KMS-11 (cell line): ENCODE results near the gene MMD.

Experiments
- H2AFZ ChIP-seq: fragments of 200-600 bp; sonication (generic); 2 replicates; pipeline ENCODE4 v1.6.1; 2016; ENCODE audit warnings: antibody characterized with exemption, mixed run types, low read depth
- H3K27ac ChIP-seq: fragments of 200-600 bp; sonication (generic); 2 replicates; pipeline ENCODE4 v1.6.1; 2016; ENCODE audit warnings: mild to moderate bottlenecking, mixed run types
- H3K27me3 ChIP-seq: fragments of 200-600 bp; sonication (generic); 2 replicates; pipeline ENCODE4 v1.6.1; 2017; ENCODE audit warnings: mild to moderate bottlenecking, low read depth, mixed run types, moderate library complexity; ENCODE audit not compliant: insufficient read depth
- H3K36me3 ChIP-seq: fragments of 200-600 bp; sonication (generic); 2 replicates; pipeline ENCODE4 v1.6.1; 2017; ENCODE audit warnings: mild to moderate bottlenecking, mixed run types; ENCODE audit not compliant: insufficient read depth
- H3K4me1 ChIP-seq: fragments of 200-600 bp; sonication (generic); 2 replicates; pipeline ENCODE4 v1.6.1; 2016; ENCODE audit warnings: mild to moderate bottlenecking, low read depth, mixed run types; ENCODE audit not compliant: poor library complexity, severe bottlenecking
- H3K4me2 ChIP-seq: fragments of 200-600 bp; sonication (generic); 2 replicates; pipeline ENCODE4 v1.7.0; 2016; ENCODE audit warnings: mild to moderate bottlenecking, mixed run types
- H3K4me3 ChIP-seq: fragments of 200-600 bp; sonication (generic); IDR thresholded peaks from 2 replicates; pipeline ENCODE4 v1.6.1; 2017; ENCODE audit warnings: low read depth, low read length, mixed read lengths; ENCODE audit not compliant: insufficient read depth
- H3K79me2 ChIP-seq: fragments of 200-600 bp; sonication (generic); 2 replicates; pipeline ENCODE4 v1.6.1; 2016; ENCODE audit warnings: low read depth, mixed run types; ENCODE audit not compliant: insufficient read depth
- H3K9ac ChIP-seq: fragments of 200-600 bp; sonication (generic); 2 replicates; pipeline ENCODE4 v1.6.1; 2016; ENCODE audit warnings: mild to moderate bottlenecking, mixed run types
- H4K20me1 ChIP-seq: fragments of 200-600 bp; sonication (generic); 2 replicates; pipeline ENCODE4 v1.6.1; 2016; ENCODE audit warnings: mild to moderate bottlenecking, mixed run types; ENCODE audit not compliant: insufficient read depth
- TF ChIP-seq, protein P1 (sequence below): fragments of 200-600 bp; sonication (generic); conservative IDR thresholded peaks from 2 replicates; pipeline ENCODE4 v1.6.1; 2017; ENCODE audit warnings: low read depth, mild to moderate bottlenecking, antibody characterized with exemption, low read length, moderate library complexity, mixed read lengths

The MMD gene

DNA sequence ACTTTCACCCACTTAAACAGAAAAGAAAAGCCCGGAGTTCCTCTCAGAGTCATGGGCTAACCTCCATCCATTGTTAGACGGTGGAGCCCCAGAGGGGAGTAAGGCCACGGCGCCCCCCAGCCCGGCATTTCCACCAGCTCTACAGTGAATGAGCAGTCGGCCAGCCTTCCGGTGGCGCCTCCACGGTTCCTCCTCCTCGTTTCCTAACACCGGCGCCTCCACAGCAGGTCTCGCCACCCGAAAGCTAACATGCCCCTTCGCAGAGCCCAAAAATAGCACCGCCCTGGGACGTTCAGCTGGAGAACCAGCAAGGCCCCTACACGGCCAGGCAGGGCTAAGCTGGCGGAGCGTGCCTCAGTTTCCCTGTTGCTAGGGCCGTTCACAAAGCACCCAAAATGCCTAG lies 858 bp downstream of the MMD start:
- H3K9ac ChIP-seq = peak overlapping the region; percentile 70
- no peaks in the 10 kb centered on the region for H3K36me3 ChIP-seq
- peak overlapping the region; percentile 89 for H2AFZ ChIP-seq
- no peak overlapping the region for H3K4me3 ChIP-seq
- TF ChIP-seq, protein P1, sequence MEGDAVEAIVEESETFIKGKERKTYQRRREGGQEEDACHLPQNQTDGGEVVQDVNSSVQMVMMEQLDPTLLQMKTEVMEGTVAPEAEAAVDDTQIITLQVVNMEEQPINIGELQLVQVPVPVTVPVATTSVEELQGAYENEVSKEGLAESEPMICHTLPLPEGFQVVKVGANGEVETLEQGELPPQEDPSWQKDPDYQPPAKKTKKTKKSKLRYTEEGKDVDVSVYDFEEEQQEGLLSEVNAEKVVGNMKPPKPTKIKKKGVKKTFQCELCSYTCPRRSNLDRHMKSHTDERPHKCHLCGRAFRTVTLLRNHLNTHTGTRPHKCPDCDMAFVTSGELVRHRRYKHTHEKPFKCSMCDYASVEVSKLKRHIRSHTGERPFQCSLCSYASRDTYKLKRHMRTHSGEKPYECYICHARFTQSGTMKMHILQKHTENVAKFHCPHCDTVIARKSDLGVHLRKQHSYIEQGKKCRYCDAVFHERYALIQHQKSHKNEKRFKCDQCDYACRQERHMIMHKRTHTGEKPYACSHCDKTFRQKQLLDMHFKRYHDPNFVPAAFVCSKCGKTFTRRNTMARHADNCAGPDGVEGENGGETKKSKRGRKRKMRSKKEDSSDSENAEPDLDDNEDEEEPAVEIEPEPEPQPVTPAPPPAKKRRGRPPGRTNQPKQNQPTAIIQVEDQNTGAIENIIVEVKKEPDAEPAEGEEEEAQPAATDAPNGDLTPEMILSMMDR = no peak
- H3K4me1 ChIP-seq = peaks cover 55% of the 10 kb centered on the region
- H3K27ac ChIP-seq = no peak overlapping the region
- no peaks in the 10 kb centered on the region for H3K27me3 ChIP-seq
- H4K20me1 ChIP-seq = no peaks in the 10 kb centered on the region
- peak overlapping the region; percentile 76 for H3K4me2 ChIP-seq
- peaks cover 18% of the 10 kb centered on the region; the same call in 1 of the 2 replicates for H3K79me2 ChIP-seq

DNA sequence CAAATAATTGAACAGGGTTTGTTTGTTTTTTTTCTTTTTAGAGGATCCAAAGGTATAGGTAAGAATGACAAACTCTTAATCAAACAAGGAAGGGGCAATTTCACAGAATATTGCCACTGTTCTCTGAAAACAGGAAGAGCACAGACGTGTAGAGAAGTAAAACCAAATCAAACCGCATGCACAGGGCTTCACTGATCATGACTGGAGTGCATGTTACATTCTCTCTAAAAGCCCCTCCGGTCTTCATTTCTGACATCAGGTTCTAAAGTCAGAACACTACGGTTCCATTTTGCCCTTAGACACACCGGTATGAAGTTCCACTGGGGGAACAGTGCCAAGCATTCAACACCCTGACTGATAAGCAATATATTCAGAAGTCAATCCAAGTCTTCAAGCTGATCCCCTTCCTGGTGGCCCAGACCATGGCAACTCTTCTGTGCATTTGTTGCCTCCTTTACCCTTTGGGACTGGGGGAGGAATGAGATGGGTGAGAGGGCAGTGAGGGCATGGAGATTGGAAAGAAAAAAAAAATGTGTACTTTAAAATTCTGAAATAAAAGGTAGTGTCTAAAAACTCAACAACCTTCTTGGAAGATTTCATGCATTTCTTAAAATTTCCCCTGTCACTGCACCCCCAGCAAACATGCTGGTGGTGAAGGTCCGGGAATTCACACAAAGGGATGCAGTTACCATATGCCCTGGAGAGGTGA lies 1.4 kb downstream of the MMD start:
- H3K4me2 ChIP-seq = peak overlapping the region; percentile 76
- no peak overlapping the region for H3K27ac ChIP-seq
- peaks cover 51% of the 10 kb centered on the region for H3K4me1 ChIP-seq
- no peaks in the 10 kb centered on the region for H3K36me3 ChIP-seq
- H2AFZ ChIP-seq = peak overlapping the region; percentile 89
- no peak overlapping the region for H3K4me3 ChIP-seq
- peak overlapping the region; percentile 70; the same call in 1 of the 2 replicates for H3K9ac ChIP-seq
- no peaks in the 10 kb centered on the region for H3K27me3 ChIP-seq
- TF ChIP-seq, protein P1 = no peak
- peaks cover 18% of the 10 kb centered on the region; the same call in 1 of the 2 replicates for H3K79me2 ChIP-seq
- no peaks in the 10 kb centered on the region for H4K20me1 ChIP-seq

DNA sequence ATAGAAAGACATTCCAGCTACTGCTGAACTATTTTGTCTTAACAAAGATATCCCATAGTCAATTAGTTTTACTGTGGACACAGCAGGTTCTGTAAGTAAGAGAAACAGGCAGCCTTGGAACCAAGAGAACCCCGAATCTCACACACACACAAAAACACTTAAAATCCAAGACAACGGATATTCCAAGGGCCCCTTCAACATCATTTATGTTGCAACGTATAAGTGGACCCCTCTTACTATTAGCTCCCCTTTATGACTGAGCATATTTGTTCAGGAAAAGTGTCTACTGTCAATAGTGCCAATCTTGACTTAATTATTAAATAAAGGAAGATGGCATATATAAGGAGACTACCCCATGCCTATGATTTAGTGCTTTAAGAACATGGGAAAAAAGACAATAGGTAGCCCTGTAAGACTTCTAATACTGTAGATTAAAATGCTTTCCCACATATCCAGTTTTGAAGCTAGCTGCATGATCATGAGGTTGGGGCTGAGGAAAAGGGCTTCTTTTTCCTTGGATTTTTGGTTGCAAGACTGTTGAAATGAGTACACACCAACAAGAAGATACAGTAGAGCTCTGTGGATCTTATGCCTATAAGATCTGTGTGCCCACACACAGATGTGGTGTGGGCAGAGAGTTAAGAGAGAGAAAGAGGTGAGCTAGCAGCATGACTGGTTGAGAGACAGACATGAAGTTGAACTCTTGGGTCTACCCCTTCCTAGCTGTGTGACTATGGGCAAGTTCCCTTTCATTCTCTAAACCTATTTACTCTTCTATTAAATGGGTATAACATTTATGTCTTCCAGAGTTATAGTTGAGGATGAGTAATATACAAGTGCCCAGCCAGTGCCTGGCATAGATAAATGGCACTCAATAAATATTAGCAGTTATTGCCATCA lies 3.0 kb downstream of the MMD start:
- no peak overlapping the region for H3K4me2 ChIP-seq
- H3K9ac ChIP-seq = no peak overlapping the region
- no peak overlapping the region for H3K4me3 ChIP-seq
- H2AFZ ChIP-seq = no peak overlapping the region
- H3K27me3 ChIP-seq = no peaks in the 10 kb centered on the region
- TF ChIP-seq, protein P1 = no peak
- peaks cover 35% of the 10 kb centered on the region for H3K4me1 ChIP-seq
- H3K27ac ChIP-seq = no peak overlapping the region
- no peaks in the 10 kb centered on the region for H4K20me1 ChIP-seq
- no peaks in the 10 kb centered on the region for H3K36me3 ChIP-seq
- H3K79me2 ChIP-seq = peaks cover 18% of the 10 kb centered on the region; the same call in 1 of the 2 replicates

DNA sequence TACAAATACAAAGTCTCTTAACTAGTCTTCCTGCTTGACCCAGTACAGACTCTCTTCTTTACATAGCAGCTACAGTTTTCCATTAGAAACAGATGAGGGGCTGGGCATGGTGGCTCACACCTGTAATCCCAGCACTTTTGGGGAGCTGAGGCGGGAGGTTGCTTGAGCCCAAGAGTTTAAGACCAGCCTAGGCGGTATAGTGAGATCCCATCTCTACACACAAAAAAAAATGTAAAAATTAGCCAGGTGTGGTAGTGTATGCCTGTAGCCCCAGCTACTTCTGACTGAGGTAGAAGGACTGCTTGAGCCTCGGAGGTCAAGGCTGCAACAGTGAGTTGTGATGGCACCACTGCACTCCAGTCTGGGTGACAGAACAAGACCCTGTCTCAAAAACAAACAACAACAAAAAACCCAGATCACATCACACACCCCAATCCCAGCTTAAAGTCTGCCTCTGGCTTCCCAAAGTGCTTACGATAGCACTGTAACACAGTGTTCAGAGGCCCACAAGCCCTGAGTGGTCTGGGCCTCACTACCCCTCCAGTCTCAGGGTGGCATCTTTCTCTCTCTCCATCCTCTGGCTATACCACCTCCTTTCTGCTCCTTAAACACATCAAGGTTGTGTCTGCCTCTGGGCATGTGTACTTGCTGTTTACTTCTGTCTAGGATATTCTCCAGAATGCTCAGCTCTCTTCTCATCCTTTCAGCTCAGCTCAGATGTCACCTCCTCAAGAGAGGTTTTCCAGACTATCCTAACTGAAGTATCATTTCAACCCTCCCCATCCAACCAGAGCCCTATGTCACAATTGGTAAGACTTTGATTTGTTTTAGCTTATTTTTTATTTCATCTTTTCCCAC lies 4.0 kb downstream of the MMD start:
- no peak overlapping the region for H3K4me2 ChIP-seq
- no peak overlapping the region for H3K4me3 ChIP-seq
- no peaks in the 10 kb centered on the region for H3K36me3 ChIP-seq
- H3K79me2 ChIP-seq = peaks cover 18% of the 10 kb centered on the region; the same call in 1 of the 2 replicates
- no peaks in the 10 kb centered on the region for H4K20me1 ChIP-seq
- H3K4me1 ChIP-seq = peaks cover 25% of the 10 kb centered on the region
- H3K27me3 ChIP-seq = no peaks in the 10 kb centered on the region
- H2AFZ ChIP-seq = no peak overlapping the region
- no peak overlapping the region for H3K9ac ChIP-seq
- TF ChIP-seq, protein P1 = no peak
- H3K27ac ChIP-seq = no peak overlapping the region
